Left renal pelvis (tissue), 4 donors: ENCODE results near the gene NFKB2. TPM values are rescaled to one million over a fixed set of nuclear protein-coding genes. Genes with fewer than 3 reads are reported as not detected.
A peak's percentile ranks its signal among the peaks of the same experiment; 100 is the strongest.

Experiments used
- DNase-seq, 4 donors: peaks; one replicate each; pipeline ENCODE4 v3.0.0-alpha.2; 2013; ENCODE audit warnings: low read depth in 4 of 4, low spot score in 3 of 4
- polyA plus RNA-seq, 4 donors: library from polyadenylated mRNA; unstranded; fragments of 120-200 nt; gene quantifications; one replicate each; pipeline ENCODE4 v1.2.1, GENCODE V29; 2013; ENCODE audit not compliant: insufficient read length in 4 of 4

The NFKB2 gene
- polyA plus RNA-seq, 4 donors, result 16.9 to 25.9 (median 21.3) TPM

DNA sequence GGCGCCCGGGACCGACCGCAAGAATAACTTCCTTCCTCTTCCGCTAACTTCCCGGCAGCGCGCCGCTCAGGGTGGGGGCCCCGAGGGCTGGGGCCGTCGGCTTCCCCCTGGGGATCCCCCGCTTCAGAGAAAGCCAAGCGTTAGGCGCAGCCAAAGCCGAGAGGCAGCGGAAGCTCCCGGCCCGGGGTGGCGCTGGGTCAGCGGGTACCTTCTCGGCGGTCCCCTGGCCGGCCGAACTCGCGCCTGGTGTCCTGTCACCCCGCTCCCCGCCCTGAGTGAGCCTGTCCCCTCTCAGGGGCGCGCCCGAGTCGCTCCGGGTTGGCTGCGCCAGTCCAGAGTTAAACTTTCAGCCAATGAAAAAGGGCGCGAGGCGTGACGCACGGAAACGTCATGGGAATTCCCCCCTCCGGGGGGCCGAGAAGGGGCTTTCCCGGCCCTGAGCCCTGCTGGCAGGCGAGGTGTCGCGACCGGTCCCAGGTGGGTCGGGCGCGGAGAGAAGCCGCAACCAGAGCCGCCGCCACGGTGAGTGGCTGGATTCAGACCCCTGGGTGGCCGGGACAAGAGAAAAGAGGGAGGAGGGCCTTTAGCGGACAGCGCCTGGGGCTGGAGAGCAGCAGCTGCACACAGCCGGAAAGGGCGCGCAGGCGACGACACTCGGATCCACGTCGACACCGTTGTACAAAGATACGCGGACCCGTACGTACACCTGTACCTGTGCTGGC lies 1.3 kb upstream of the NFKB2 start:
- peak in 3 of 4 donors; percentile 72 to 82 (median 74) for DNase-seq

DNA sequence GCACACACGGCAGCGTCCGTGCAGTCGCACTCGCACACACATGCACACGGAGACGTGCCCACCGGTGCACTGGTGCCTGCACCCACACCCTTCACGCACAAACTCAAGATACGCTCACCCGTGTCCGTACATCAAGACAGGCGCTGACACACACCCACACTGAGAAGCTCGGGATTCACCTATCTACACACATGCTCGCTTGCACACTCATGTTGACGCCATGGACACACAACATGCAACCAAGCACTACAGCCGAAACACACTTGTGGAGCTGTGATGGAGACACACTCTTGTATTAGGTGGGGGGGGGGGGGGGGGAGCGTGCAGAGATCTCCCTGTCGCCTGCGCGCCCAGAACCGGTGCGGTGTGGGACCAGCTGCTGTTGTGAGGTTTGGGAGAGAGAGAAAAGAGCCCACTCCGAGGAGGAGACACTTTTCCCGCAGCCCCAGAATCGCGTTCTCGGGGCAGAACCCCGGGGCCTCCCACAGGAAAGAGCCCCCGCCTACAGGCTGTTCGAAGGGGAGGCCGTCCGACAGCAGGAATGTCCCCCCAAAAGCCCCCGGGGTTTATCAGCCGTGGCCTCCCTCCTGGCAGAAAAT lies 605 bp upstream of the NFKB2 start:
- DNase-seq, result no peak

- DNase-seq, result no peak
Observed at GRCh38 chr10:102396317-102396650, 779 bp downstream of the NFKB2 start.

GRCh38 chr10:102396730-102397151 lies 1.2 kb downstream of the NFKB2 start:
- DNase-seq, result no peak

DNA sequence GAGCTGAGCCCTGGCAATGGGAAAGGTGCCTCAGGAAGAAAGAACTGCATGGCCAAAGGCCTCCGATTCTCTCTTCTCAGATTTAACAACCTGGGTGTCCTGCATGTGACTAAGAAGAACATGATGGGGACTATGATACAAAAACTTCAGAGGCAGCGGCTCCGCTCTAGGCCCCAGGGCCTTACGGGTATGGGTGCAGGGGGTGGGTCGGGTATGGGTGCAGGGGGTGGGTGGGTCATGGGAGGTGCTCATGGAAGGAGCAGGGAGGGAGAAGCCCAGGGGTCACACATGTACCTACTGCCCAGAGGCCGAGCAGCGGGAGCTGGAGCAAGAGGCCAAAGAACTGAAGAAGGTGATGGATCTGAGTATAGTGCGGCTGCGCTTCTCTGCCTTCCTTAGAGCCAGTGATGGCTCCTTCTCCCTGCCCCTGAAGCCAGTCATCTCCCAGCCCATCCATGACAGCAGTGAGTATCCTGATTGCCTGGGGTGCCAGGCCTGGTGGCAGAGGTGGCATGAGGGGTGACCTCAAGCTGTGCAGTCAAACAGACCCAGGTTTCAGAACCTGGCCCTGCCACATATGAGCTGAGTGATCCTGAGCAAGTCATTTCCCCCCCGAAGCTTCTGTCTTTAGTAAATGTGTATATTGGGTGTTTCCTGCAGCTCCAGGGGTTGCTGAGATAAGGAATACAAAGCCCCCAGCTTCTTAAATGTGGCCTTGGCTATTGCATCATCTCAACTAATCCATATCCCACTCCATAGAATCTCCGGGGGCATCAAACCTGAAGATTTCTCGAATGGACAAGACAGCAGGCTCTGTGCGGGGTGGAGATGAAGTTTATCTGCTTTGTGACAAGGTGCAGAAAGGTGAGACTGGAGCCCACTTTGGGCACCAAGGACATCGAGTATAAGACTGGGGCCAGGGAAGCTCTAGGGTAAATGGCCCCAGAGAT lies 2.0 kb downstream of the NFKB2 start:
- DNase-seq, result no peak

DNA sequence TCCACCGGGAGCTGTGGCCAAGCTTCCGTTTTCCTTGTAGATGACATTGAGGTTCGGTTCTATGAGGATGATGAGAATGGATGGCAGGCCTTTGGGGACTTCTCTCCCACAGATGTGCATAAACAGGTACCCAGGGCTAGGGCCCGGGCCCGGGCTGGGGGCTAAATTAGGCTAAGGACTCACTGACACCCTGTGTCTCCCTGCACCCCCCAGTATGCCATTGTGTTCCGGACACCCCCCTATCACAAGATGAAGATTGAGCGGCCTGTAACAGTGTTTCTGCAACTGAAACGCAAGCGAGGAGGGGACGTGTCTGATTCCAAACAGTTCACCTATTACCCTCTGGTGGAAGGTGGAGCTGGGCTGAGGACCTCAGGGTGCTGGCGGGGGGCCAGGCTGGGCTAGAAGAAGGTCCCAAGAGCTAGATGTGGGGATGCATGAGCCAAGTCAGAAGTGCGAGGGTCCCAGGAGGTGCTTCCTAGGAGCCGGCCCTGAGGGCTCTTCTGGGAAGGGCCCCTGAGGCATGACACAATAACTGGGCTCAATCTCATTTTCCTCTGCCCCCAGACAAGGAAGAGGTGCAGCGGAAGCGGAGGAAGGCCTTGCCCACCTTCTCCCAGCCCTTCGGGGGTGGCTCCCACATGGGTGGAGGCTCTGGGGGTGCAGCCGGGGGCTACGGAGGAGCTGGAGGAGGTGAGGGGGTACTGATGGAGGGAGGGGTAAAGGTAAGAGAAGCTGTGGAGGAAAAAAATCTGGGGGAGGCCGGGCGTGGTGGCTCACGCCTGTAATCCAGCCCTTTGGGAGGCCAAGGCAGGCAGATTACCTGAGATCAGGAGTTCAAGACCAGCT lies 2.9 kb downstream of the NFKB2 start:
- DNase-seq, result no peak

DNA sequence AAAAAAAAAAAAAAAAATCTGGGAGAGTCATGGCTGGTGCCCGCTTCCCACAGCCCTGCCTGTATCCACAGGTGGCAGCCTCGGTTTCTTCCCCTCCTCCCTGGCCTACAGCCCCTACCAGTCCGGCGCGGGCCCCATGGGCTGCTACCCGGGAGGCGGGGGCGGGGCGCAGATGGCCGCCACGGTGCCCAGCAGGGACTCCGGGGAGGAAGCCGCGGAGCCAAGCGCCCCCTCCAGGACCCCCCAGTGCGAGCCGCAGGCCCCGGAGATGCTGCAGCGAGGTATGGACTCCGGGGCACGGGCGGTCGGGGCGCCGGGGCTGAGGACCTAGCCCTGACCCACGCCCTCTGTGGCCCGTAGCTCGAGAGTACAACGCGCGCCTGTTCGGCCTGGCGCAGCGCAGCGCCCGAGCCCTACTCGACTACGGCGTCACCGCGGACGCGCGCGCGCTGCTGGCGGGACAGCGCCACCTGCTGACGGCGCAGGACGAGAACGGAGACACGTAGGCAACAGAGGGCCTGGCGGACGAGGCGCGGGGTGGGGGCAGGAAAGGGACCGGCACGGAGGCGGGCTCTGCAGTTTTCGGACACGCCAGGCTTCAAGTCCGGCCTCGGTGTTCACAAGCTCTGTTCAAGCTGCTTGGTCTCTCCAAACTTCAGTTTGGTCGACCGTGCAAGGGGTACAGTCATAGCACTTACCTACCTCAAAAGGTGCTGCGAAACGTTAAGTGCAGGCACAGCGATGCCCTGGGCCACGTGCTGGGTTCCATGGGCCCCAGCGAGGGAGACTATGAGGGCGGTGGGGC lies 3.9 kb downstream of the NFKB2 start:
- peak in 1 of 4 donors; percentile 69 for DNase-seq

GRCh38 chr10:102400076-102400475 lies 4.6 kb downstream of the NFKB2 start:
- DNase-seq, result no peak

GRCh38 chr10:102400598-102401341 lies 5.3 kb downstream of the NFKB2 start:
- DNase-seq, result no peak

DNA sequence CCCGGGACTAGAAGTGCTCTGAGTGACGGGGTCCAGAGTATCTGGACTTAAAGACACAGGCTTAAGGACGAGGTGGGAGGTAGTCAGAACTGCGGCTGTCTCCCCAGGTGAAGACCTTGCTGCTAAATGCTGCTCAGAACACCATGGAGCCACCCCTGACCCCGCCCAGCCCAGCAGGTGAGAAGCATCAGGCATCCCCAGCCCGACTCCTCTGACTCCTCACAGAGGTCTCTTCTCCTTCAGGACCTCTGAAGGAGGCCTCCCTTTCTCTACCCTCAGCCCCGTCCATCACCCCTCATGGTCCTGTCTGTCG lies 5.8 kb downstream of the NFKB2 start:
- no peak for DNase-seq

DNA sequence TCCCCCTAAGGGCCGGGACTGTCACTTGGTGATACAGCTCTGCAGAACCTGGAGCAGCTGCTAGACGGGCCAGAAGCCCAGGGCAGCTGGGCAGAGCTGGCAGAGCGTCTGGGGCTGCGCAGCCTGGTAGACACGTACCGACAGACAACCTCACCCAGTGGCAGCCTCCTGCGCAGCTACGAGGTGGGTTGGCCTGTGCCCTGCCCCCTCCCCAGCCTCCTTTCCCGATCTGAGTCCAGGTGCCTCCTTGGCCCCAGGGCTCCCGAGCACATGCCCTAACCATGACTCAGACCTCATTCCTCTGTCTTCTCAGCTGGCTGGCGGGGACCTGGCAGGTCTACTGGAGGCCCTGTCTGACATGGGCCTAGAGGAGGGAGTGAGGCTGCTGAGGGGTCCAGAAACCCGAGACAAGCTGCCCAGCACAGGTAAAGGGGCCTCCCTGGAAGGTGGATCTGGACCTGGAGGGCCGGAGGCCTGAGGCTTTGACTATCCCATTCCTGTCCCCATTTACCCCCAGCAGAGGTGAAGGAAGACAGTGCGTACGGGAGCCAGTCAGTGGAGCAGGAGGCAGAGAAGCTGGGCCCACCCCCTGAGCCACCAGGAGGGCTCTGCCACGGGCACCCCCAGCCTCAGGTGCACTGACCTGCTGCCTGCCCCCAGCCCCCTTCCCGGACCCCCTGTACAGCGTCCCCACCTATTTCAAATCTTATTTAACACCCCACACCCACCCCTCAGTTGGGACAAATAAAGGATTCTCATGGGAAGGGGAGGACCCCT lies 6.4 kb downstream of the NFKB2 start:
- no peak for DNase-seq

DNA sequence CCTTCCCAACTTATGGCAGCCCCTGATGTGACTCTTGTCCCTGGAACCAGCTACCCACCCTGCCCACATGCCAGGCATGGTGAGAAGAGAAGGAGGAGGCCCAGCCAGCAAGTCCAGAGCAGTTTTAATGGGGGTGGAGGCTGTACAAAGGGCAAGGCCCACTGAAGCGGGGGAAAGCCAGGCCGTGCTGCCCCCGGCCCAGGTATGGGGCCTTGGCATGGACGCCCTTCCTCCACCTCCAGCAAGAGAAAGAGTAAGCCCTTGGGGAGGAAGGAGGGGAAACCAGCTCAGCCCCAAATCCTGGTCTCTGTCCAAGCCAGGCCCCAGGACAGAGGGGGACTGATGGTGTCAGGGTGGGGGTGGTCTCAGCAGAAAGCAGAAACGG lies 7.0 kb downstream of the NFKB2 start:
- no peak for DNase-seq

- DNase-seq, result no peak
Observed at GRCh38 chr10:102403115-102403514, 7.6 kb downstream of the NFKB2 start.

- DNase-seq, result no peak
Observed at GRCh38 chr10:102404361-102405107, 9.0 kb downstream of the NFKB2 start.

DNA sequence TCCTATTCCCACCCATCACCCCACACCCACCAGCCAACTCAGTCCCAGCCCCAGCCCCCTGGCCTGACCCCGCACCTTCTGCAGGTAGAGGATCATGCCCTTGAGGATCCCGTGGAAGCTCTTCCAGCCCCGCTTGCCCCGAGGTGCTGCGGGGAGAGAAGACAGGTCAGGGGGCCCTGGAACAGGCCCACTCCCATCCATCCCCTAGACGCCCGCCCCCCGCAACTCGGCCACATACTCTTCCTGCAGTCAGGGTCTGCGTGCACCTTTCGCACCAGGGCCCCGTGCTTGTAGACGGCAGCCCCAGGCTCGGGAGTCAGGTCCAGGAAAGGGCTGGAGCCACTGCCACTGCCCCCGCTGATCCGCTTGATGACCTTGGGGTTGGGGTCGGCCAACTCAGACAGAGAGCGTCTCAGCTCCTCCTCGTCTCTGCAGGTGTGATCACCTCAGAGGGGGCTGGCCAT lies 9.6 kb downstream of the NFKB2 start:
- DNase-seq, result no peak

- DNase-seq, result no peak
Observed at GRCh38 chr10:102405632-102406031, 10.1 kb downstream of the NFKB2 start.

DNA sequence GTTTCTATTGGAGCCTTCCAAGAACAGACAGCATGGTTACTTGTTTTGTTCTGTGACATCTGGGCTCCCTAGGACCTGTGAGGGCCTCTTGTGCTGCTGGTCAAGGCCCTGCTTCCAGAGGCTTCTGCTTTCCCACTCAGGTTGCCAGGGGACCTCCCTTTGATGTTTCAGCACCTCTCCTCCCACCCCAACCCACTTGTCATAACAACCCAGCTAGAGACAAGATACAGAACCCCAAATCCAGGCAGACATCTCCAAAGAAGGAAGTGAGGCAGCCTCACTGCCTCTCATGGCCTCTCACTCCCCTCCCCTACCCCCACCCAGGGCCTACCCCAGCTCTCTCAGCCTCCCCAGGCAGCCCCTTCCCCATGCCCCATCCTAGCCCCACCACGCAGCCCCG lies 11.3 kb downstream of the NFKB2 start:
- no peak for DNase-seq
